Umbilical cord (tissue), 2 donors: Measurements from ENCODE around the gene CDH23. TPM values are rescaled to one million over a fixed set of nuclear protein-coding genes. Genes with fewer than 3 reads are reported as not detected.

Experiments
- DNase-seq: peaks from one replicate; pipeline ENCODE4 v3.0.0-alpha.2; 2015; ENCODE audit warnings: low spot score
- total RNA-seq: library from RNA; depleted of rRNA; stranded (reverse); fragments of >200 nt; gene quantifications from one replicate; pipeline ENCODE4 v1.2.3, GENCODE V29; 2014; ENCODE audit warnings: low replicate concordance; ENCODE audit not compliant: insufficient read depth

CDH23 gene
- total RNA-seq, 1 donor from 2014 or later: 7.0 TPM

DNA sequence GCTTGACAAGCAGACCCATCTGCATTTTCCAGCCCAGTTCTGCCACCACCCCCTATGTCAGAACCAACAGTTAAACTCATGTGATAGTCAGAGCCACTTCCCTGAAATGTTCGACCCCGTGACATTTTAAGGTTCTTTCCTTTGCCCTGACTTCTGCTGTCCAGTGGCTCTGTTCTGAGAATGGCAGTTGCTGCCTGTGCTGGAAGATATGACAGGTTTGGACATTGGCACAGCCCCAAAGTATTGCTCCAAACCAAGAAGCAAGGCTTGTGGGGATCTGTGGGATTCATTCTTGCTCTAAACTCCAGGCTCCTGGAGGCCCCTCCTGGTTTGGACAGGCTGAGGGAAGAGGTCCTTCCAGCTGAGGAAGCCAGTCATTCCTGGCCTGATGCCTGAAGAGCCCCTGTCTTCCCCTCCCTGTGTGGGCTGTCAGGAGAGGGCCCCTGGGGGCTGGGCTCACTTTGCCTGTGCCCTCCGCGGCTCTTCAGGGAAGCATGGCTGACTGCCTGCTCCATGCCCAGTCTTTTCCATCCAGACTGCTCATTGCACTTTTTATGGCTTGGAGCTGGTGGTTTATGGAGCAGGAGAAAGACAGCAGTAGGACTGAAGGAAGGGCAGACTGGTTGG lies 138.0 kb downstream of the CDH23 start:
- DNase-seq: peak; percentile 65

DNA sequence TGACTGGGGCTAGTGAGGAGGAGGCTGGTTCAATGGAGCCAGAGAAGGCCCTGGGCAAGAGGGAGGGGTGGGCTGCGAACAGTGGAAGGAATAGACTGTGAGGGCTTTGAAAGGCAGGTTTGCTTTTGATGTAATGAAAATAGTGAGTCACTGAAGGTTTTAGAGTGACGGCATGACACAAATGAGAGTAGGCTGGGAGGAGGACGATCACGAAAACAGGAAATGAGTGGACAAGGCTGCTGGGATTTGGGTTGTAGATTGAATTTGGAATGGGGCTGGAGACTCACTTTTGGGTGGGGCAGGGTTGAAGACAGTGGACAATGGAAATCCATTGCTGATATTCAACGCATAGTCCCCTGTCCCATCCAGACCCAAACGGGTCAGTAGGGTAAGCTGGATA lies 139.6 kb downstream of the CDH23 start:
- DNase-seq: no peak

DNA sequence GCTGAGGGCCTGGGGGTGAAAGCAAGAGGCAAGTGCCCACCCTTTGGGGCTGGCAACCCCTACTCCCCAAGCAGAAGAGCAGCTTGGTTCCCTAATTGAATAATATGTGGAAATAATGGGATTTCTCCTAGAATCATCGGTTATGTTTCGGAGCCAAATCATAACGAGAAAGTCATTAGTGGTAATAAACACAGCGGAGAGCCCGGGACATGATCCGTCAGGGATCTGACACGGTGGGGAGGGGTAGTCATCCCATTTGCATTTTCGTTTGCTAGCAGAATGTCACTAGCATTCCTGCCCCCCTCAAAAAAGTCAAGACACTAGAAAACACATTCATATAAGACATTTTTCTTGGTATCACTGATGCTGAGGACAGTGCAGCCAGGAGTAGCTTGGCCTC lies 140.4 kb downstream of the CDH23 start:
- DNase-seq: no peak

DNA sequence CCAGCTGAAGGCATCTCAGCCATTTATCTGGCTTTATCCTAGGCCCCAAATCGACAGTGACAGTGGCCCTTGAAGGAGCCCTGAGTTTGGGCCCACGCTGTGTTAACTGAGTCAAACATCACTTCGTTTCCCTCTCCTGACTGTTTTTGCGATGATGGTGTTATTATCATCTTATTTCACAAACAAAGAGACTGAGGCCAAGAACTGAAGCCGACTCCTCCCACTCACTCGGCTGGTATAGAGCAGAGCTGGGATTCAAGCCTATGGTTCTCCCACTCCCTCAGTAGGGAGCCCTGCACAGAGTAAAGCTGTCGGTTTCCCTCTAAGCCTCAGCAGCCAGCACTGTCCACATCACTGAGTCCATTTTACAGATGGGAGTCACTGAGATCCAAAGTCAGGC lies 141.0 kb downstream of the CDH23 start:
- no peak for DNase-seq

DNA sequence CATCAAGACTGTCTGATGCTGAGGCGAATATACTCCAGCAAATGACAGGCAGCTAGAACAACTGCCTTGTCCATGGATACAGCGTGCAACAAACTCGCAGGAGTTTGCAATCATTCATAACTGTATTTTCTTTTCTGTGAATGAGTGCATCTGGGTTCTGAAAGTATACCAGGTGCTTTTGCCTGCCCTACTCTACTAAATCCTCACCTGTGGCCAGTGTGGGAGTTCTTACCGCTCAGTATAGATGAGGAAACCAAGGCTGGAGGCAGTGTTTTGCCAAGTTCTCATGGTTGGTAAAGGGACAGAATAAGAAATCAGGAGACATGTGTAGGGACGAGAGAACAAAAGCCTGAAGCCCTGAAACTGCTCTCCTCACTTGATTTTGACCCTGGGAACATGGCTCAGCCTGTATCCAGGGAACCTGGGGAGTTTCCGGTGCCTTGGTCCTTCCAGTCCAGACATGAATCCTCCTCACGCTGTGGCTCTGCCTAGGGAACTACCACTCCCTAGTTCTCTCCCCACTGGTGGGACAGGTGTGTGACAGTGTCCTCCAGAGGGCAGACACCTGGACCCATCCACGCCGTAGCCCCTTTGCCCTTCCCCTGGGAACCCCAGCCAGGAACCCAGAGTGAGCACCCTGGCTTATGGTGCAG lies 142.0 kb downstream of the CDH23 start:
- no peak for DNase-seq

DNA sequence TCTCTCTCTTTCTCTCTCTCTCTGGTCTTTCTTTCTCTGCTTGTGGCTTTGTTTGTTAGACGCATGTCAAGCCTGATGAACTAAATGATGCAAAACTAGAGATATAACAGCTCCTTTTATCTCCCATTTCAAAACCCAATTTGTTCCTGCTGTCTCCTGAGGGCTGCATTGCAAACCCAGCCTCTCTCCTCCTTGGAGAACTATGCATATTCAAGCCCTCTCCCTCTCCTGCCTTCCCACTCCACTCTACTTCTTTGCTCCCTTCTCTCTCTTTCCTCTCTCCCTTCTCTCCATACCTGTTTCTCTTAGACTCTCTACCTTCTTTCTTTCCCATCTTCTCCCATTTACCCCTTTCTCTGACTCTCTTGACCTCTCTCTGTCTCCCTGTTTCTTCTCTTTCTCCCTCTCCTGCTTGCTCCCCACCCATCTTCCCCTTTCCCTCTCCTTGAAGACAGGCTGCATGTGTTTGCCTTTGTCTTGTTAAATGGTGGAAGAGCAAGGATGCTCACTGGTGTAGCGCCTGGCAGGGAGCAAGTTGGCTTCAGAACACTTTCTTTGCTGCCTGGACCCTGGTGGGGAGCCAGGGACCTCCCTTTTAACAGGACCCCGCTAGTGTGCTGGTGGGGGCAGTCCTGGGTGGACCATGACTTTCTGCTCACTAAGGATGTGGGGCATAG lies 142.9 kb downstream of the CDH23 start:
- no peak for DNase-seq

DNA sequence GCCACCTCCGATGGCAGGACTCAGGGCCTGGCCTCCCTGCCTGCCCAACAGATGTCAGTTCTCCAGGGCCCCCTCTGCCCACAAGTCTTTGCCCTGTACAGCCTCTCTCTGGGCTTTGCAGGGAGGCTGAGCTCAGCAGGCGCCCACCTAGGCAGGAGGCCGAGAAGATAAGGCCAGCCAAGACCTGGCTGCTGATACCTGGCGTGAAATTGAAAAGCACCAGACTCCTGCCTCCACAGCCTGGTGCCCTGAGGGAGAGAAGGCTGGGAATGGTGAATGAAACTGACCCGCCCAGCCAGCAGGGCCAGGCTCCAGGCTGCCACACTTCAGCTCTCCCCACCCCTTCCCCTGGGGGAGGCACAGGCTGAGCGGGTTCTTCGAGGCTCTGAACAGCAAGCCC lies 145.8 kb downstream of the CDH23 start:
- peak; percentile 24 for DNase-seq

DNA sequence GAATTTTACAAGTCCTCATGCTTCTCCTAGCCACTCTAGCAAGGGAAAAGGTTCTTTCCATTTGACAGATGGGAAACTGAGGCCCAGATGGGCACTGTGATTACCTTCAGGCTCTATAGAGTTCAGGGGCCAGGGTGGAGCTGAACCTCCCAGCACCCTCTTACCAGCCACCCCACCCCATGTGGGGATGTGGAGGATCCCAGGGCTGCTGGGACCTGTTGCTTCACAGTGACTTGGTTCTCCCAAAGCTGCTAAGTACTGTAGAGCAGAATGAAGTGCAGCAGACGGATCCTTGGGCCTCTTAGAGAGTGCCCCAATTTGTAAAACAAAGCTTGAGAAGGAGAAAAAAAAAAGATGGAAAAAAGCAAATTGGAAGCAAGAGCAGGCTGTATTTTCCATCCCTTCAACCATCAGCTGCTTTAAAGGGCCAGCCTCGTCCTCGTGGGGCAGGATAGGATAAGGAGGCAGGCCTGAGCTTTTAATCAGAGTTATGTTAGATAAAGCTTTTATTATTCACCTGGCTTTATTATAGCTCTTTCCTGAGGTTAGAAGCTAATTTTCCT lies 147.0 kb downstream of the CDH23 start:
- DNase-seq: no peak

DNA sequence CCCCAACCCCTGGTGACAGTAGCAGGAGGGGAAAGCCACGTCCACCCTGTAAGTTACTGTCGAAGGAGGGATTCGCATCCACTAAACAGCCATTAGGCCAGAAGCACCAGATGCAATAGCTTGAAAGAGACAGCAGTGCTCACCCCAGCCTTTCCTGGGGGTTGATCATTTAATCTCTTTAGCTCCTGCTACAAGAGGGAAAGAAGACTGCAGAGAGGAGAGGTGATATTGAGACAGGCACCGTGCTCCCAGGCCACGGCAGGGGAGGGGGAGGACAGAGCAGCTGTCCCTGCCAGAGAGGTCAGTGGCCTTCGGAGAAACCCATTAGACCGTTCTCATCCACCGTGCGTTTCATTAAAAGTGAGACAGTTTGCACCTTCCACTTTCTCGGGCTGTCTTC lies 148.3 kb downstream of the CDH23 start:
- no peak for DNase-seq

DNA sequence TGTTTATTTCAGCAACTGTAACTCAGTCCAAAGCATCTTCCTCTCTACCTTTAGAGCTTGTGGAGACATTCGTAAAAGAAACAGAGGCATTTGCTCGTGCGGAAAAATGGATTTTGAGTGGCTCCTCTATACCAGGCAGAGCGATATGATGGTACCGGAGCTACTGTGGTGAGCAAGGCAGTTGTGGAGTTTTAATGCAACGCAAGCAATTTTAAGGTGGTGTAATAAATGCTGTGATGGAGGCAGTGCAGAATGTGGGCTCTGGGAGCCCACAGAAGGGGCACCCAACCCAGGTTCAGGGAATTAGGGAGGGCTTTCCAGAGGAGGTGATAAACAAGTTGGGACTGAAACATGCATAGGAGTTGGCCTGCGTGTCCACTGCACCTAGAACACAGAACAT lies 149.5 kb downstream of the CDH23 start:
- no peak for DNase-seq

DNA sequence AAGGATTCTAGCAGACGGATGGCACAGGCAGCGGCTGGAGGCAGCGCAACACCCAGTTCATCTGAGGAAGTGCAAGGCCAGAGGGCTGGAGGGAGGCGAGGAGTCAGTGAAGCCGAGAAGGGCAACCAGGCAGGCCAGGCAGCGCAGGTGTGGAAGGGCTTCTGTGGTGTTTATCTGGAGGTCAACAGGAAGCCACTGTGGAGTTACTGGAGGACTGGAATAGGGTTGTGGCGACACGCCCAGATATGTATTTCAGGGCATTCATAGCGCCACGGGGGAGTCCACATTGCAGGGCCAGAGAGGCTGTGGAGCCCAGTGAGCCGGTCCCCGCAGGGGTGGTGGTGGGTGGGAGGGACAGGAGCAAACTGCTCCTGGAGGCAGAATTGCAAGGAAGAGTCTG lies 150.6 kb downstream of the CDH23 start:
- no peak for DNase-seq

DNA sequence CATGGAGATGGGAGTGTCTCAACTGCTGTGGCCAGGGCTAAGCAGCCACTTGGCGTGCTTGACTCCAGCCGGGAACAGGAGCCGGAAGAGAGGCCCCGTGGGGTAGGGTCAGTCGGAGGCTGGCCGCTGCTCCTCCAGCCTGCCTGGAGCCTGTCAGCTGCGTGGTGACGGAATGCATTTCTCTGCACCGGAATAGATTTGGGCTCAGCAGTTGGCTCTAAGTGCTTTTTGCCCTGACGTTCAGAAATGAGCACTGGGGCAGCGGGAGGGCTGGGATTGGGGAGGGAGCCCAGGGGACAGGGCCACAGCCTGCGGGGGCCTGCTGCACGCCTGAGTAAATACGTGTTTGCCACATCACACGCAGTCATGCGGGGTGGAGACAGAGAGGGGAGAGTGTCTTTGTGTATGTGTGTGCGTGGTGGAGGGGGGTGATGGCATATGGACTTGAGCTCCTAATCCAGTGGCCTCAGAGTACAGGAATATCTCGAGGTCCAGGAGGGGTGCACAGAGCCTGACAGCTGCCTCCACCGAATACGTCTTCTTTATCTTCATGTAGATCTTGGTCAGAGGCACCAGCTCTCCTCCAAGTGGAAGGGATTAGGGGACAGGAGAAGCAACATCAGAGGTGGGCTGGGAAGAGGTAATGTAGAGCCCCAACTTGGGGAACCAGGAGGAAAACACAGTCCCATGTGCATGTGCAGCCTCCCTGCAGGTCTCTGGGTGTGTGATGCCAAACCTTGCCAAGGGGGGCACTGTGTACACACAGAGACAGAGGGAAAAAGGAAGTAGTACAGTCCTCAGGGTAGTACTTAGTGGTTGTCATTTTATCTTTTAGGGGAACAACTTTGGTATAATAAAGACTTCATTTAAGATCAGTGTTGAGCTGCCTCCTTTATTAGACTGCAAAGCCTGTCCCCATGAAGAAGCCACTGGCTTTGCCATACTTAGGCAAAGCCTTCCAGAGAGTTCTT lies 151.4 kb downstream of the CDH23 start:
- DNase-seq: peak; percentile 88

DNA sequence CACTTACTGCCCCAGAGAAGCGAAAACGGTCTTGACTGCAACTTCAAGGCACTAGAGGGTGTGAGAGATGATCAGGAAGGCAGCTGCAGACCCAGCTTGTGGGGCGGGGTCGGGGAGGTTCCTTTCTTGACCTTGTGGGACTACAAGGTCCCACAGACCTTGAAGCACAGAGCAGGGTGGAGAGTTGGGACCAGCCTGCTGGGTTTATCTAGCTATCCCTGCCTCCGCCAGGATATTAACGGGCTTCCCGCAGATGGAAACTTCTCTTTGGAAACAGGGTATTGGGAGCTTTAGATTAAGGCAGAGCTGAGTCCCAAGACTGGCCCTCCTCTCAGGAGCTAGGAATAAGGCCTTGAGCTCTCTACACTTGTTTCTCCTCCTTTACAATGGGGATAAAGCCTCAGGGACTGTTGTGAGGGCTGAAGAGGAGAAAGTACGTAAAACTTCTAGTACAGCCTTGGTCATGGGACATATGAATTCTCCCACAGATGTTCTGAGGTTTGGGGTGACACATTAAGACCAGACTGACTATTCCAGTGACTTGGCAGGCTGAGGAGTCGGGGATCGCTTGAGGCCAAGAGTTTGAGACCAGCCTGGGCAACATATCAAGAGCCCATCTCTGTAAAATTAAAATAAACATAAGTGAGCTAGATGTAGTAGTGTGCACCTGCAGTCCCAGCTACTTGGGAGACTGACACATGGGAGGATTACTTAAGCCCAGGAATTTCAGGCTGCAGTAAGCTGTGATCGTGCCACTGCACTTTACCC lies 153.2 kb downstream of the CDH23 start:
- DNase-seq: peak; percentile 58

DNA sequence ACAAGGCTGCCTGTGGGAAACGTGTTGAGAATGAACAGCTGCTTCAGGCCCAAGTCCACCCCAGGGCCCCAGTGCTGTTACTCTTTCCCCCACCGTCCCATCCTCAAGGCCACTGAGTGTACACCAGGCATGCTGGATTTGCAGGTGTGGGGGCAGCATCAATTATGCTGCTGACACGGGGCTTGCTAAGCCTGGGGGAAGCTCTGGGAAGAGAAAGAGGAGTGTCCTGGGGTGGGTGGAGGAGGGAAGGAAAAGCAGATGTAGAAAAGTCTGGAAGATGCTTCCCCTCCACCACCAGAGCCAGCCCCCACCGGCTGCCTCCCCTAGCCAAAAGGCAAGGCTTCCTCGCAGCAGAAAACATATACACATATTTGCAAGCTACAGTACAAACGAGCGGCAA lies 153.9 kb downstream of the CDH23 start:
- no peak for DNase-seq

DNA sequence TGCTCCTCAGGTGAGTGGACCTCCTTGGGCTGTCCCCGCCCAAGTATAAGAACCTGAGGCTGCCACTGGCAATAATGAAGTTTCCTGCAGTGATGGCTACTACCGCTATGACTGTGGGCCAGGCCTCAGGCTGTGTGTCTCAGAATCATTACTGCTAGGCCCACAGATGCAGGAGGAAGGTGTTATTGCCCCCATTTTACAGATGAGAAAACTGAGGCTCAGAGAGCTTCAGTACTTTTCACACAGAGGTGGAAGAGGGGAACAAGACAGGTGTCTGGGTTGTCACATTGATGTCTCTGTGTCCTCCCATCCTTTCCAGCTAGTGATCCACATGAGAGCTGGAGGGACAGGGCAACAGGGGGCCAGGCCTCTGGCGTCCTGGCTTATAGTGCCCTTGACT lies 155.2 kb downstream of the CDH23 start:
- DNase-seq: no peak

DNA sequence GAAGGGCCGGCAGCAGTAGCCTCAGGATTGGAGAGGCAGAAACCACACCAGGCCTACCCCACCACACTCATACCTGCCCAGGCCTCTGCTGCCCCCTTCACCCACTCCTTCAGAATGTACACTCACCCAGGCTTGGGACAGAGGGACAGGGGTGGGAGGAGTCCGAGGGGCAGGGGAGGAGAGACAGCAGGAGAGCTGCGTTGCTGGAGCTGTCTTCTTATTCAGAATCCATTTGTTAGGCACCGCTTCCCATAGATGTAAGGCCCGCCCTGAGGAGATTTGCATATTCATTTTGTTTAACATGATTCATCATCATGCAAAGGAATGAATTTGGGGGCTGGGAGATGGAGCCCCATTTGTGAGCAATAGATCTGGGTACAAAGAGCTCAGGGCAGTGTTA lies 156.7 kb downstream of the CDH23 start:
- no peak for DNase-seq

DNA sequence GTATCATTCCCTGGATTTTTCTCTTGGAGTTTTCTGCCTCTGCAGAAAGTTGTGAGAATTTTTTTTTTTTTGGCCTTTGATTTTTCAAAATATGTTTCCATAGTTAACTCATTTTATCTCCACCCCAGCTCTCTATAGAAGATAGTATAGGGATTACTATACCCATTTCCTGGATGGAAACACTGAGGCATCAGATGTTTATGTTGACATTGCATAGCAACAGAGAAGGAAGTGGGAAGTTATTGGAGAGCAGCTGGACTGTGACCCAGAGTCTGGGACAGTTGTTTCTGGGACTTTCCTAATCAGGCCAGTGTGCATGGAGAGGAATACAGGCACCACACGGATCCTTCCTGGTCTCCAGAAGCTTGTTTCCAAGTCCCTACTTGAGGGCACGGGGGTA lies 158.0 kb downstream of the CDH23 start:
- DNase-seq: no peak

DNA sequence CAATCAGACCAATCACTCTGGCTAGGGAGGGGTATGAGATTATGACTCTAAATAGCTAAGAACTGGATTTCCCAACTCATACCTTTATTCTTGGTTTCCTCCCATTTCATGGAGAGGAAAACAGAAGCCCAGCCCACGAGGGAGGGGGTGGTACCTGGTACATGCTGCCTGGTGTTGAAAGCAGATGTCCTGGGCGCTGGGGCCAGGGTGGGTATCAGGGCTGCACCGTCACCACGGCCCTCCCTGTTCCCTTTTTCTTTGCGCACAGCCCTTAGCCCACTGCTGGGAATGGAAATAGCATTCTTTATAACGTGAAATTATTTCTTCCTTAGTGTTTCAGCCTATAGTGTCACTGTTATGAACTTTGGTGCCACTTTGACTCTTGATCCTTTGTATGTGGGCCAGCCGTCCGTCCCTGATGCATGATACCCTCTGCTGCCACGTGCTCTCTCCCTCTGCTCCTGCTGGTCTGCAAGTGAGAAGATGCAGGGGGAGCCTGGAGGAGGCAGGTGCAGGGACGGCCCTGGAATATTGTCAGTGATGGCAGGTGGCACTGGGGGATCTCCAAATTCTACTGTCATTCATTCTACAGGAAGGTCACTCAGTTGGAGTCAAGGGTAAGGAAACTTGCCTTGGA lies 158.5 kb downstream of the CDH23 start:
- DNase-seq: no peak

DNA sequence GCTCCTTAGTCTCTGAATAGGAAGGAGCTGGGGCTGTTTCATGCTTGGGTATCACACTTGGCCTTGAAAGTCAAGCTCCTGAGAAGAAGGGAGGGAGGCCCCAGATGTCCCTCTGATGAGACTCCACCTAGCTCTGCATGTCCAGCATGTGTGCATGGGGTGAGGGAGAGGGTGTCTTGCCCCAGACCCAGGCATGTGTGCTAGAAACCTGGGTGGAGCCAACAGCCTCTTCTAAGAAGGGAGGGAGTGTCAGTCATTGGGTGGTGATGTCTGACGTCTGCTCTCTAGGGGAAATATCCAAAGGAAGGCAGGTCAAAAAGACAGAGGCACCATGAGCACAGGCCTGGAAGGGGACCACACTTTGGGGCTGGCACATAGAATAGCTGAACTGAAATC lies 159.0 kb downstream of the CDH23 start:
- DNase-seq: no peak

DNA sequence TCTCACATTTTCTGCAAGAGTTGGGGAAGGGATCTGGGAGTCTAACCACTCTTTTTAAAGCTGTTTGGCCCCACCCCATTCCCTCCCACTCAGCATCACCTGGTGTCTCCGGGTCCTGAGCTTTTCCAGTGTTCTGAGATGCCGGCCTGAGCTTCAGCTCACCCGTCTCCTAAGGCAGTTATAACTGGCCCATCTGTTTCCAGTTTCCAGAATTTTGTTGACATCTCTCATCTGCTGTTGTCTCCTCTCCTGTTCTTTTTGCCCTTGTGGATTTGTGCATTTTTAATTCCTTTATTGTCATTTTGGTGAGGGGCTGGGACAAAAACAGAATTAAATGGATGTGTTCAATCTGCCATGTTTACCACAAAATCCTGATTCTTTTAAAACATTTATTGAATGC lies 162.3 kb downstream of the CDH23 start:
- DNase-seq: no peak
